ENCODE data around the gene ATG4C.

DNA sequence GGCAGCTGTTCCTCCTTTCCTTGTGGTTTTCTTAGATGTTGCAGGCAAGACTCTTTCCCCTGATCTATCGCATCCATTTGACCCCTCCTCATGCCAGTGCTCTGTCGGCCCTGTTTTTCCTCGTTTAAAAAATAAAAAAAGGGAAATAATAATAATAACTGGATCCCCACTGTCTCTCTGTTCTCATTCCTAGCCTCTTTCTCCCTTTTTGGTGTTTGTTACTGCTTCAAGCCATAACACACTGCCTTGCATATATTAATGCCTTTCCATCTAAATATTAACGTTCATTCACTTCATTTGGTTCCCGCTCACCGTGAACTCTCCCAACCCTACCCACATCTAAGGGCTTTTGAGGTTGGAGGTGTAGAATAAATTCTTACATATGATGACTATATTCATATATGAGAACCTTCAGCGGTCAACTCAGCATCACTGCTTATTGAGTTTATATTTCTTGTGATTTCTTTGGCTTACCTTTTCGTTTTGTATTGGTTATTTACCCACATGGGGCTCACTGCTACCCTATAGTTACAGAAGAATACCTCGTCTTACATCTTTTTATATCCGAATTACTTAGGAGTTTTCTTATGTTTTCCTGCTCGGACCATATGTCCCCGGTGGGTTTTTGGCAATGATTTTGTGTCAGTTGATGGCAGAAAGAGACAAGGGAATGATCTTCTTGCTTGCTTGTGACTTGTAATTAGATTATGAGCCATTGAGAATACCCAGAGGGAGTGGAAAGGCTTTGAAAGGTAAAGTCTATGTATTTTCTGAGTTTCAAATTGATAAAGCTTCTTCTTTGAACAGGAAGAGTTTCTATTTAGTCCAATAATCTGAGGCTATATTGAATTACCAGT, 805 bp downstream of the ATG4C start:
- TF ChIP-seq, protein P1, sequence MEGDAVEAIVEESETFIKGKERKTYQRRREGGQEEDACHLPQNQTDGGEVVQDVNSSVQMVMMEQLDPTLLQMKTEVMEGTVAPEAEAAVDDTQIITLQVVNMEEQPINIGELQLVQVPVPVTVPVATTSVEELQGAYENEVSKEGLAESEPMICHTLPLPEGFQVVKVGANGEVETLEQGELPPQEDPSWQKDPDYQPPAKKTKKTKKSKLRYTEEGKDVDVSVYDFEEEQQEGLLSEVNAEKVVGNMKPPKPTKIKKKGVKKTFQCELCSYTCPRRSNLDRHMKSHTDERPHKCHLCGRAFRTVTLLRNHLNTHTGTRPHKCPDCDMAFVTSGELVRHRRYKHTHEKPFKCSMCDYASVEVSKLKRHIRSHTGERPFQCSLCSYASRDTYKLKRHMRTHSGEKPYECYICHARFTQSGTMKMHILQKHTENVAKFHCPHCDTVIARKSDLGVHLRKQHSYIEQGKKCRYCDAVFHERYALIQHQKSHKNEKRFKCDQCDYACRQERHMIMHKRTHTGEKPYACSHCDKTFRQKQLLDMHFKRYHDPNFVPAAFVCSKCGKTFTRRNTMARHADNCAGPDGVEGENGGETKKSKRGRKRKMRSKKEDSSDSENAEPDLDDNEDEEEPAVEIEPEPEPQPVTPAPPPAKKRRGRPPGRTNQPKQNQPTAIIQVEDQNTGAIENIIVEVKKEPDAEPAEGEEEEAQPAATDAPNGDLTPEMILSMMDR (tag by site-specific recombination; IDR thresholded peaks at IDR 0.05): no peak
- TF ChIP-seq PRDM10 (tag by site-specific recombination; IDR thresholded peaks at IDR 0.05) (peak; percentile 87), PRDM4 (tag by site-specific recombination; IDR thresholded peaks at IDR 0.05) (no peak)
